Prostate gland (tissue), 2 donors: ENCODE results near the gene ARRDC1. TPM values are rescaled to one million over a fixed set of nuclear protein-coding genes. Genes with fewer than 3 reads are reported as not detected.
"Not testable (repeated sequence)": the region's sequence is repeated elsewhere in the genome, so short reads cannot be mapped to it uniquely, and the experiment has no call there.

Source experiments
- DNase-seq: peaks from one replicate; pipeline ENCODE4 v3.0.0-alpha.2; 2019; ENCODE audit warnings: low spot score
- H3K27ac ChIP-seq, 2 donors: fragments of 200-600 bp; sonication (generic); 2 replicates each; pipeline ENCODE4 v1.5.1; 2017 to 2019
- H3K27me3 ChIP-seq: fragments of 200-600 bp; sonication (generic); replicated peaks from 2 replicates; pipeline ENCODE4 v1.5.1; 2019; ENCODE audit not compliant: insufficient read depth
- H3K36me3 ChIP-seq, 2 donors: fragments of 200-600 bp; sonication (generic); 1 replicate in 1 of 2; 2 replicates in 1 of 2; pipeline versions ENCODE4 v1.5.1 to v1.8.1; 2017 to 2019
- H3K4me1 ChIP-seq: fragments of 200-600 bp; sonication (generic); replicated peaks from 2 replicates; pipeline ENCODE4 v1.5.1; 2019
- H3K4me3 ChIP-seq, 2 donors: fragments of 200-600 bp; sonication (generic); 2 replicates each; pipeline ENCODE4 v1.5.1; 2017 to 2019
- H3K9me3 ChIP-seq: fragments of 200-600 bp; sonication (generic); 2 replicates; pipeline ENCODE4 v1.5.1; 2017
- CTCF ChIP-seq, 4 experiments: fragments of 200-600 bp in 2 of 4; fragments of 450-650 bp in 2 of 4; sonication (generic) in 2 of 4; IDR thresholded peaks; 1 replicate in 3 of 4; 2 replicates in 1 of 4; pipeline ENCODE4 v1.5.1; 2016 to 2019; ENCODE audit warnings: antibody characterized with exemption in 4 of 4, mild to moderate bottlenecking in 2 of 4, moderate library complexity in 2 of 4
- POLR2A ChIP-seq: fragments of 450-650 bp; IDR thresholded peaks from one replicate; pipeline ENCODE4 v1.6.1; 2016; ENCODE audit warnings: antibody characterized with exemption, mild to moderate bottlenecking
- POLR2AphosphoS5 ChIP-seq: sonication (generic); formaldehyde crosslinking; IDR thresholded peaks from one replicate; pipeline ENCODE4 v1.6.1; 2017; ENCODE audit warnings: antibody characterized with exemption
- WGBS: methylation state at CpG from one replicate; pipeline ENCODE4 v1.1.5; 2018; 5-methylcytosine and 5-hydroxymethylcytosine counted together
- intact Hi-C: fragments of 100-400 bp; cut with DNase I; formaldehyde crosslinking; loops from one replicate; pipeline ENCODE4 v1.14.2; 2022
- total RNA-seq, 2 donors: library from RNA; depleted of rRNA; stranded (reverse); fragments of >200 nt; gene quantifications; one replicate each; pipeline ENCODE4 v1.1.0, GENCODE V29; 2016

ARRDC1 gene
- total RNA-seq, 2 donors from 2014 or later = 123 to 126 TPM

GRCh38 chr9:137619240-137620047, 14.0 kb downstream of the ARRDC1 start:
- Histone ChIP-seq H3K9me3 (no peaks in the 10 kb centered on the region), H3K4me3 (peak overlapping the region; percentile 61 to 76), H3K27ac (peak overlapping the region; percentile 84 to 85), H3K36me3 (no peaks in the 10 kb centered on the region), H3K4me1 (peaks cover 21% of the 10 kb centered on the region), H3K27me3 (no peaks in the 10 kb centered on the region)
- no peak for DNase-seq
- intact Hi-C loops = no loop called here
- WGBS = 1% methylated on average over 44 of the region's 58 CpGs
- peak; percentile 13 for TF ChIP-seq POLR2A
- no peak for TF ChIP-seq CTCF (IDR thresholded peaks at IDR 0.05)

- whole genome bisulfite sequencing = 48% methylated on average over 4 of the region's 4 CpGs
- DNase-seq = no peak
- no peak for TF ChIP-seq POLR2A
- no peak for TF ChIP-seq CTCF (IDR thresholded peaks at IDR 0.05)
- no peak for TF ChIP-seq POLR2AphosphoS5
- Histone ChIP-seq H3K9me3 (no peaks in the 10 kb centered on the region), H3K4me3 (peak overlapping the region; percentile 61 to 76), H3K36me3 (no peaks in the 10 kb centered on the region), H3K27ac (peak overlapping the region in 1 of 2 donors; percentile 85), H3K4me1 (peaks cover 21% of the 10 kb centered on the region), H3K27me3 (no peaks in the 10 kb centered on the region)
- intact Hi-C loops = no loop called here
Measured at GRCh38 chr9:137620048-137620405, 14.5 kb downstream of the ARRDC1 start.

GRCh38 chr9:137620581-137620980, 15.1 kb downstream of the ARRDC1 start:
- no peaks in the 10 kb centered on the region for H3K9me3 ChIP-seq
- H3K4me3 ChIP-seq = no peak overlapping the region
- H3K27me3 ChIP-seq = no peaks in the 10 kb centered on the region
- no peaks in the 10 kb centered on the region for H3K36me3 ChIP-seq
- DNase-seq = no peak
- H3K4me1 ChIP-seq = peaks cover 21% of the 10 kb centered on the region
- intact Hi-C loops = no loop called here
- WGBS = 73% methylated on average over 7 of the region's 7 CpGs
- no peak for TF ChIP-seq POLR2AphosphoS5
- no peak overlapping the region for H3K27ac ChIP-seq

DNA sequence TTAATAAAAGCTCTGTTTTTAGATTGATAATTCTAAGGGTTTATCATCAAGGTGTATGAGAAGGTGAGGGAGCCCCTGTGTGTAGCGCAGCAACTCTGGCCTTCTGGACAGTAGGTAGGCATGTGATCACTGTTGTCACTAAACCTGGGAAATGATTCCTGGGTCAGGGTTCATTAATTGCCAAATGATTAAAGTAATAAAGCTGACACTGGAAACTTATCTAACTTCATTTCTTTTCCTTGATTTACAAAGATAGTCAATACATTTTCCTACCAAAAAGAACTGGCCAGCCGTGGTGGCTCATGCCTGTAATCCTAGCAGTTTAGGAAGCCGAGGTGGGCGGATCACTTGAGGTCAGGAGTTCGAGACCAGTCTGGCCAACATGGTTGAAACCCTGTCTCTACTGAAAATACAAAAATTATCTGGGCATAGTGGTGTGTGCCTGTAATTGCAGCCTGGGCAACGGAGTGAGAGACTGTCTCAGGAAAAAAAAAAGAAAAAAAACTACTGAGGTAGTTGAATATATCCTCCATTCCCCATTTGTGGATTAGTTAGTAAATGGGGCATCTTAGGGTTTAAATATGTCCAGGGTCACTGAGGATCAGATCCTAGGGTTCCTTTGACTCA, 15.8 kb downstream of the ARRDC1 start:
- WGBS = 48% methylated on average over 6 of the region's 6 CpGs
- intact Hi-C loops = no loop called here

DNA sequence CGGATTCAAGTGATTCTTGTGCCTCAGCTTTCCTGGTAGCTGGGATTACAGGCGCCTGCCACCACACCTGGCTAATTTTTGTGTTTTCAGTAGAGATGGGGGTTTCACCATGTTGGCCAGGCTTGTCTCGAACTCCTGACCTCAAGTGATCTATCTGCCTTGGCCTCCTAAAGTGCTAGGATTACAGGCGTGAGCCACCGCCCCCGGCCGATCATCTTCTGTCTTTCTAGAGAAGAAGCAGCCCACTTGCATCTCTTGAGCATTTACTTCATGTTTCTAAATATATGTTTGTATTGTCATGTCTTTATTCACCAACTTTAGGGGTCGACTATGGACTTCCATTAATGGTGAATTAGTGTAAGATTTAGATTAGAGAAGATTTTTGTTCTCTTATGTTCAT, 16.7 kb downstream of the ARRDC1 start:
- H3K4me3 ChIP-seq, H3K36me3 ChIP-seq, DNase-seq, H3K27ac ChIP-seq, H3K9me3 ChIP-seq, intact Hi-C loops, H3K27me3 ChIP-seq: not testable (repeated sequence)
- peaks cover 20% of the 10 kb centered on the region for H3K4me1 ChIP-seq
- 90% methylated on average over 8 of the region's 8 CpGs for WGBS

More for the DNA sequence above, 15.8 kb downstream of the ARRDC1 start:
- Histone ChIP-seq H3K27ac (no peak overlapping the region), H3K4me3 (no peak overlapping the region), H3K27me3 (no peaks in the 10 kb centered on the region), H3K9me3 (no peaks in the 10 kb centered on the region), H3K4me1 (peaks cover 21% of the 10 kb centered on the region), H3K36me3 (no peaks in the 10 kb centered on the region)
- no peak for TF ChIP-seq POLR2A
- peak in 2 of 4 experiments; percentile 13 to 14 for TF ChIP-seq CTCF (IDR thresholded peaks at IDR 0.05)
- DNase-seq = no peak

DNA sequence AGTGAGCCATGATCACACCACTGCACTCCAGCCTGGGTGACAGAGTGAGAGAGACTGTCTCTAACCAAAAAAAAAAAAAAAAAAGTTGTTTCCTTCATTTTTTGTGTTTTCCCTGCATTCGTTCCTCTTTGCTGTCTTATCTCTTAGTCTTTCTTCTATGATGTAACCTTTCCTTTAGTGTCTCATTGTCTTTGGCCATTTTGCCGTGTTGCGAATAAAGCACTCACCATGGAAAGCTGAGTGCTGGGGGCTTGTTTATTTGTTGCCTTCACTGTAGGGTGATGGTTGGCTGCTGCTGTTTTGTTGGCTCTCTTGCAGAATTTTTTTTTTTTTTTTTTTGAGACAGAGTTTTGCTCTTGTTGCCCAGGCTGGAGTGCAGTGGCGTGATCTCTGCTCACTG, 21.0 kb downstream of the ARRDC1 start:
- no peaks in the 10 kb centered on the region for H3K9me3 ChIP-seq
- H3K4me1 ChIP-seq = peaks cover 8% of the 10 kb centered on the region
- no peaks in the 10 kb centered on the region for H3K36me3 ChIP-seq
- no peak for TF ChIP-seq CTCF (IDR thresholded peaks at IDR 0.05)
- TF ChIP-seq POLR2A = no peak
- no peak for TF ChIP-seq POLR2AphosphoS5
- no peak overlapping the region for H3K4me3 ChIP-seq
- DNase-seq = no peak
- H3K27ac ChIP-seq = no peak overlapping the region
- intact Hi-C loops = no loop called here
- no peaks in the 10 kb centered on the region for H3K27me3 ChIP-seq
- 81% methylated on average over 4 of the region's 4 CpGs for WGBS

- H3K36me3 ChIP-seq, H3K27me3 ChIP-seq, H3K4me3 ChIP-seq, H3K4me1 ChIP-seq, H3K27ac ChIP-seq, H3K9me3 ChIP-seq, intact Hi-C loops, DNase-seq: not testable (repeated sequence)
- WGBS = 96% methylated on average over 14 of the region's 14 CpGs
Measured at GRCh38 chr9:137627406-137627805, 21.9 kb downstream of the ARRDC1 start.
